NCI-H1105 treated with DMSO at 0.1 percent for 48 hours (cell line): ENCODE results near the gene MMP15.
"Not testable (repeated sequence)": the region's sequence is repeated elsewhere in the genome, so short reads cannot be mapped to it uniquely, and the experiment has no call there.

ENCODE experiments used
- DNase-seq: peaks from one replicate; lab custom pipeline; 2025; lab: John Stamatoyannopoulos, UW

Gene MMP15

DNA sequence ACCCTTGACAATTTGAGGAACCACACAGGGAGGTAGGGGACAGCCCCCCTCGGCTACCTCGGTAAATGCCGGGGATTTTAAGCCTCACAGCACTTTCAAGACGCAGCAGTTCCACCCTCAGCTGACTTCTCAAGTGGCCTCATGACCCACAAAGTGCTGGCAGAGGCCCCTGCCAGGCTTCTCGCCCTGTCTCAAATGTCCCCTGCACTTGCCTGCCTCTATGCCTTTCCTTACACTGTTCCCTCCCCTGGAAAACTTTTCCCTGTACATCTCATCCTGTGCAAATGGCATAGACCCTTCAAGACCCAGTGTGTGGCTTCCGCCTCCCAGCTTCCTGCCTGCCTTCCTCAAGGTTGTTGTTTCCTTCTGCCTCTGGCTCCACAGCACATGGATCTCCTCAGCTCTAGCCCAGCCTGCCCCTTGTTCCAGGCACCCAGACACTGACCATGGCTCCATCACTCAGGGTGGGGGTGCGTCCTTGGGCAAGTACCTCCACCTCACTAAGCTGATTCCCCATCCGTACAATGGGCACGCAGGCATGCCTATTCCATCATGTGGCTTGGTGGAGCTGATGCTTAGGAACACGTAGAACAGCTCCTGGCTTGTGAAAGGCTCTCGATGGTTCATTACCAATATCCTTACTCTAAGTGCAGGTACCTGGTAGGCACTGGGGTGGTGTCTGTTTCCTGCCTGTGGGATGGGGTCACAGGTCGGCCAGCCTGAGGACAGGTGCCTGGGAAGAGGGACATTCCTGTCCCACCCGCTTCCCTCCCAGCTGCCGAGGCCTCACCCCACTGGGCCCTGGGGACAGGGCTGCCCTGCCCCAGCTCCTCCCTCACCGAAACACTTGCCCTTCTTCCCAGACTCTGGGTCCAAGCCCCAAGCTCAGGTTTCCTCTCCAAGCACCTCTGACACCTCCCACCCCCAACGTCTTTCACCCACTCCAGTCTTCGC is 24.0 kb downstream of the MMP15 start:
- no peak for DNase-seq

DNA sequence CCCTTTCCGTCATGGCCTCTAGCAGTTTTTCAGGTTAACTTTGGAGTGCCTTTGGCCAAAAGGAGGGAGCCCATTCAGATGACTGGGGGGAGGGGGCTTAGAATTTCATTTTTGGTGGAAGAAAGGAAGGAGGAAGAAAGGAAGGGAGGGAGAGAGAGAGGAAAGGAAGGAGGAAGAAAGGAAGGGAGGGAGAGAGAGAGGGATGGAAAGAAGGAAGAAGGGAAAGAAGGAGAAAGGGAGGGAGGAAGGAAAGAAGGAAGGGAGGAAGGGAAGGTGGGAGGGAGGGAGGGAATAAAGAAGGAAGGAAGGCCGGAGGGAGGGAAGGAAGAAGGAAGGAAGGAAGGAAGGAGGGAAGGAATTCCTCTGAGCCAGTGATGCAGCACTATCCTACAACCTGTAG is 25.7 kb downstream of the MMP15 start:
- no peak for DNase-seq

DNA sequence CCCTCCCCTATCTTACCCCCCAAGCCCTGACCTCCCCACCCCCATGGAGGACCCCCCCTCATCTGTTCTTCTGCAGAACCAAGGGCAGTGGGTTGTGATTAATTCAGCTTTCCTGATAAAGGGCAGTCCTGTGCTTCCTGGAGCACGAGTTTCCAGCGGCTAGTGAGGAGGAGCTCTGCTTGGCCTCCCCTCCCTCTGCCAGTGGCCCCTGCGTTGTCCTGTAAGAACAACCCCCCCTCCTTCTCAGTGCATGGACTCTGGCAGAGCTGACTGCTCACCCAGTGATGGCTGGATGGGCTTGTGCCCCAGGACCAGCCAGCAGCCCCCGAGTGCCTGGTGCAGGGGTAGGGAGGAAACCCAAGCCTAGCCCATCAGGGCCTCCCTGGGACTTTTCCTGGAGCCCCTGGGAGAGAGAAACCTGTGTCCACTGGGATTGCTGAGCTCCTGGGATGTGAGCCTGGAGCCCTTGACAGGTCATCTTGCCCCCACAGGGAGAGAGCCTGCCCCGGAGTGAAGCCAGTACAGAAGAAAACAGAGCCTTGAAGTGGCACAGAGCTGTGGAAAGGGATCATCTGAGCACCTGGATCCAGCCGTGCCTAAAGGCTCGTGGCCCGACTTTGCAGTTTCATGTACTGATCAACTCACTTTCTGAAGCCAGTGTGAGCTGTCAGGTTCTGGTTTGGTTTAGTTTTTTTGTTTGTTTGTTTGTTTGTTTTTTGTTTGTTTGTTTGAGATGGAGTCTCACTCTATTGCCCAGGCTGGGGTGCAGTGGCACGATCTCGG is 26.5 kb downstream of the MMP15 start:
- DNase-seq, result no peak

DNA sequence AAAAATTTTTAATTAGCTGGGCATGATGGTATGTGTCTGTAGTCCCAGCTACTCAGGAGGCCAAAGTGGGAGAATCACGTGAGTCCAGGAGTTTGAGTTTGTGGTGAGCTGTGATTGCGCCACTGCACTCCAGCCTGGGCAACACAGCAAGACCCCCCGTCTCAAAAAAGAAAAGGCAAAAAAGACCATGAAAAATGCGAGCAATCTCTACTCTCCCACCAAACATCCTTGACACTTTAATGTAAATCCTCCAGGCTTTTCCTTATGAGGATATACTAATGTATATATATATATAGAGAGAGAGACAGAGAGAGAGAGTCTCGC is 28.1 kb downstream of the MMP15 start:
- DNase-seq, result no peak

DNA sequence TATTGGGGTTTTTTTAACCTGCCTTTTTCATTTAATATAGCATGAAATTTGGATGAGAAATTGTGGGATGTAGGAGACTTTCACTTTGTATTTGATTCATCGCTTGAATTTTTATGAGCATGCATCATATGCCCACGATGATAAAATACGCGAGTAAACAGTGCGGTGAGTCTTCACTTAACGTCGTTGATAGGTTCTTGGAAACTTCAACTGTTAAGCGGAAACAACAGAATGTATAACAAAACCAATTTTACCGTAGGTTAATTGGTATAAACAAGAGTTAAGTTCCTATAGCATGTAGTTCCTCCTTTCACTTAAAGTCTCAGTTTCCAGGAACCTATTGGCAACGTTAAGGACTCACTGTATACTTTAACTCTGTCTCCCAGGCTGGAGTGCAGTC is 28.7 kb downstream of the MMP15 start:
- no peak for DNase-seq

DNA sequence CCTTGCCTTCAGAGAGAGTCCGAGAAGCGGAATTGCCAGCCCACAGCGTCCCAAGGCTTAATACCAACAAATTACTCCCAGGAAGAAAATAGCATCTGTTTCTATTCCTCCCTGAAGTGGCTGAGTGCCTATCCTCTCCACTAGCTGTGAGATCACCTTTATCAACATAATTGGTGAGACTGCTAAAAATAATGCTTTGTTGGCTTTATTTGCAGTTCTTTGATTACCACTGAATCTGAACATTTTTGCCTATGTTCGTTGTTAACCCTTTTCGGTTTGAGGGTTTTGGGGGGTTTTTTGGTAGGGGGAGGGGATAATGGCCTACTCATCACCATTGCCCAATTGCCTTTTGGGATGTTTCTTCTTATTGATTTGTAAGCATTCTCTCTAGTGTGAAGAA is 31.0 kb downstream of the MMP15 start:
- no peak for DNase-seq

DNA sequence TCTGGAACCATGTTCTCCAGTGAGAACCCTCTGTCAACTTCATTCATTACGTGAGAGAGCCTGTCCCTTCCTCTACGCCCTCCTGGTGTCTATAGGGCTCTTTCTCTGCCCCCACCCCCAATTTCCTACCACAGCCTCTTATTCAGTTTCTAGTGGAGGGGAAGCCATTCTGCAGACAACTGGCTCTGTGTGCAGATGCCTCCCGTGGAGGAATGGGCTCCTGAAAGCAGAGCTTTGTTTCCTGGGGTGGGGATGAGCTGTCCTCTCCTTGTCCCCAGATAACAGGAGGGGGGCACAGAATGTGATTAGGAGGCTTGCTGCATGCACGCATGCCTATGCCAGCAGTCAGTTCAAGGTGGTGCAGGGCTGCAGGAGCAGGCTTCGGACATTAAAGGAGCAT is 31.6 kb downstream of the MMP15 start:
- DNase-seq, result no peak

DNA sequence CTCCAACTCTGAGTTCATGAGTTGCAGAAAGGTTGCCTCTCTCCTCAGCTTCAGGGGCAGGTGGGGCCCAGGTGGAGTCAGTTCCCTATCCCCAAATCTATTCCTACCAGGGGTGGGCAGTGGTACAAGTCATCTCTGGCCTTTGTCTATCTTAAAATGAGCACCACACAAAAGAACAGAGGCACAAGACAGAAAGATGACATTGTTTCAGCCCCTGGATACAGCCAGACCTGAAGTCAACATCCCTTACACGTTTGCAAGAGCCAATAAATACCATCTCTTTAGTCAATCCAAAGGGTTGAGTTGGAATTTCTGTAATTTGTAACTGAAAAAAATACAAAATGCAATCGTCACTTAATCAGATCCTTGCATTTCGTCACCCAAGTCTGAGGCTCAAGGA is 32.2 kb downstream of the MMP15 start:
- no peak for DNase-seq

DNA sequence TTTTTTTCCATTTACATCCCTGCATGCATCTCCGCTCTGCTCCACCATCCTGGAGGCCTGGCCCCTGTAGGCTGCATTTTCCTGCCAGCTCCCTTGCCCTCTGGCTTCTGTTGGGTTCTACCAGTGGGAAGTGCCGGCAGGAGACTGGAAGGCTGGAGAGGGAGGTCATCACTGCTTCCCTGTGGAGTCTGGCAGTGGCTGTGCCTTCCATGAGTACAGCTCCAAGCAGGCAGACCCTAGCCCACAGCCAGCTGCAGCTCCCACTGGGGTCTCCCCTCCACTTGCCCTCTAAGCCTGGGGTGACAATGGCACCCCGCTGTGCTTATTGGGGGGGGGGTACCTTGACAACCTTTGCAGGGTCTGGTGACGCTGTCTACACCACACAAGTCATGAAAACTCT is 37.3 kb downstream of the MMP15 start:
- no peak for DNase-seq

DNA sequence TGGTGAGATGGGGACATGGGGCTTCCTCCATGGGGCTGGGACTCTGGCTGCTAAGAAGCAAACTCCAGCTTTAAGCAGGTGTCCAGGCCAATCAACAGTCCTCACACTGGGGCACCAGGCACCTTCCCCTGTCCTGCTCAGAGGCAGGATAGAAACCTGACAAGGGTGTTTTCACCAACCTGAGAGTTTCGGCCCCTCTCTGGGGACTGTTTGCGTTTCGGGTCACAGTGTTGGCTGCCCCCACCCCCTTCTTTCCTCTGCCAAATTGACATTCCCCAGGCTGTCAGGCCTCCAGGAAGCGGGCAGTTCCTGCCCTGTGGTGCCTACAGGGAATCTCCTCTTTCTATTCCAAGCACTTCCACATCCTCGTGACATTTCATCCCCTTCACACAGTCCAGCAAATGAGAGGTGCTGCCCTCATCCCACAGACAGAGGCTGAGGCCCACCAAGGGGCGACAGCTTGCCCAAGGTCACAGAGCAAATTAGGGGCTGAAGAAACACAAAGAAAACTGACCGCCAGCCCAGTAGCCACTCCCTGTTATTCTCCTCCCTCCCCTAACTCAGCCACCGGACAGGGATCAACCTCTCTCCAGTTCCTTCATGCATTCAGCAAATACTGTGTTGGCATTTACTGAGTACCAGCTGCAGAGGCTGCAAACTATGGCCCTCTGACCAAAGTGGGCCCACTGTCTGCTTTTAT is 38.0 kb downstream of the MMP15 start:
- no peak for DNase-seq

DNA sequence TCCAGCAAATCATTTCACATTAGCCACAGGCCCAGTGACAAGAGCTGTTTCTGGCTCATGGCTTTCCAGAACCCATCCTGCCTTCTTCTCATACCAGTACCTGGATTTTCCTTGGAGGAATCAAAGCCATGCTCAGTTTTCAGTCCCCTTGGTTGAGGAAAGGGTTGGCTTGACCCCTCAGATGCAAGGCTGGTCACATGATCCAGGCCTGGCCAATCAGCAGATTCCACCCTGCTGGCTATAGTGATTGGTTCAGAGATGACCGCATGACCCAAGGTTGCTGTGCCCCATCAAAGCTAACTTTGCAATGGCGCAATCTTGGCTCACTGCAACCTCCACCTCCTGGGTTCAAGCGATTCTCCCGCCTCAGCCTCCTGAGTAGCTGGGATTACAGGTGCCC is 45.0 kb downstream of the MMP15 start:
- DNase-seq, result no peak

DNA sequence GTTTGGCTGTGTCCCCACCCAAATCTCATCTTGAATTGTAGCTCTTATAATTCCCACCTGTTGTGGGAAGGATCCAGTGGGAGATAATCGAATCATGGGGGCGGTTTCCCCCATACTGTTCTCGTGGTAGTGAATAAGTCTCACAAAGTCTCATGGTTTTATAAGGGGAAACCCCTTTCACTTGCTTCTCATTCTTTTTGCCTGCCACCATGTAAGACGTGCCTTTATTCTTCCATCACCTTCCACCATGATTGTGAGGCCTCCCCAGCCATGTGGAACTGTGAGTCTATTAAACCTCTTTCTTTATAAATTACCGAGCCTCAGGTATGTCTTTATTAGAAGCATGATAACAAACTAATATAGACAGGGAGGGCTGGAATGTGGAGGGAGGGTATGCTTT is 46.6 kb downstream of the MMP15 start:
- not testable (repeated sequence) for DNase-seq

DNA sequence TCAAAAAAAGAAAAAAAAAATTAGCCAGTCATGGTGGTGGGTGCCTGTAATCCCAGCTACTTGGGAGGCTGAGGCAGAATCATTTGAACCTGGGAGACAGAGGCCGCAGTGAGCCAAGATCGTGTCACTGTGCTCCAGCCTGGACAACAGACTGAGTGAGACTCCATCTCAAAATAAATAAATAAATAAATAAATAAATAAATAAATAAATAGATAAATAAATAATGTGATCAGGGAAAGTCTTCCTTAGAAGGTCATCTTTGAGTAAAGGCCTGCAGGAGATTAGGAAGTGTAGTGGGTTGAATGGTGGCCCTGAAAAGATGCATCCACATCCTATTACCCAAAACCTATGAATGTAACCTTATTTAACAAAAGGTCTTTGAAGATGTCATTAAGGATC is 47.5 kb downstream of the MMP15 start:
- DNase-seq, result not testable (repeated sequence)

DNA sequence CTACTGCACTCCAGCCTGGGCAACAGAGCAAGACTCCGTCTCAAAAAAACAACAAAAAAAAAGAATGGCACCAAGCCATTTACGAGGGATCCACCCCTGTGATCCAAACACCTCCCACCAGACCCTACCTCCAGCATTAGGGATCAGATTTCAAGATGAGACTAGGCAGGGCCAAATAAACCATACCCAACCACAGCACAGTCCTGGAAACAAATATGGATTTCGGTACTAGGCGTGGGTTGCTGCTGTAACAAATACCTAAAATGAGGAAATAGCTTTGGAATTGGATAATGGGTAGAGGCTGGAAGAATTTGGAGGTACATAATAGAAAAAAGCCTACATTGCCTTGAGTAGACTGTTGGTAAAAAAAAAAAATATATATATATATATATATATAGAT is 49.1 kb downstream of the MMP15 start:
- no peak for DNase-seq

DNA sequence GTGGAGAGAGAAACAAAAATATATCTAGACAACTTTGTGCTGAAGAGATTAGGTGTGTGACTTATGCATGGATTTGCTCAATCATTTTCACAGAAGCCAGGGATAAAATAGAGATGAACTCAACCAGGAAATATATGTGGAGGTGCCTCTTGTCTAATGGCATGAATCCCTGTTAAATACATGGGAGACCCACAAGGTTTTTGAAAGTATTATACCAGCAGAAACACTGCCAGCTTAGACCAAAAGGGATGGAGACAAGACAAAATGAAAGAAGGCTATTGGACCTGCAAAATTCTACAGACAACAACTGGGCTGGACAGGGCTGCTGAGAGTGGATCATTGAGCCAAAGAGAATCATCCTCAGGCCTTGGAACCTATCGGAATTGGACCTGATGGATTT is 51.0 kb downstream of the MMP15 start:
- DNase-seq, result no peak

DNA sequence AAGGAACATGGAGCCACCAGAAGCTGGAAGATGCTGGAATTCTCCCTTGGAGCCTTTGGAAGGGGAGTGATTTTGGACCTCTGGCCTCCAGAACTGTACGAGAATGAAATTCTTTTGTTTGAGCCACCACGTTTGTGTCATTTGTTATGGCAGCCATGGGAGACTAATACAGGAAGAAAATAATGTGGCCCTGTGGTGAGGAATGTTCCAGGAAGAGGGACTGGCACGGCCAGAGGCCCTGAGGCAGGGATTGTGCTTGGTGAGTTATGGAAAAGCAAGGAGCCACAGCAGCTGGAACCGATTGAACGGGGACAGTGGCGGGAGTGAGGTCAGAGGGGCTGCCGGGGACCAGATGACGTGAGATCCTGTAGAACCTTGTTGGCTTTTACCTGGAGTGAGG is 52.2 kb downstream of the MMP15 start:
- no peak for DNase-seq

DNA sequence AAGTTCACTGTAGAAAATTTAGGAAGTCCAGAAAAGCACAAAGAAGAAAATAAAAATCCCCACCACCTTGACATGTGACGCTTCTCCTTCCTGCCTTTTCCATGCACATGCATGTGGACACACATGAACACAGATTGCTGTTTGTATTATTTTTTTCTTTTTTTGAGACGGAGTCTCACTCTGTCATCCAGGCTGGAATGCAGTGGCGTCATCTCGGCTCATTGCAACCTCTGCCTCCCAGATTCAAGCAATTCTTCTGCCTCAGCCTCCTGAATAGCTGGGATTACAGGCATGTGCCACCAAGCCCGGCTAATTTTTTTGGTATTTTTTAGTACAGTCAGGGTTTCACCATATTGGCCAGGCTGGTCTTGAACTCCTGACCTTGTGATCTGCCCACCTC is 55.1 kb downstream of the MMP15 start:
- not testable (repeated sequence) for DNase-seq

DNA sequence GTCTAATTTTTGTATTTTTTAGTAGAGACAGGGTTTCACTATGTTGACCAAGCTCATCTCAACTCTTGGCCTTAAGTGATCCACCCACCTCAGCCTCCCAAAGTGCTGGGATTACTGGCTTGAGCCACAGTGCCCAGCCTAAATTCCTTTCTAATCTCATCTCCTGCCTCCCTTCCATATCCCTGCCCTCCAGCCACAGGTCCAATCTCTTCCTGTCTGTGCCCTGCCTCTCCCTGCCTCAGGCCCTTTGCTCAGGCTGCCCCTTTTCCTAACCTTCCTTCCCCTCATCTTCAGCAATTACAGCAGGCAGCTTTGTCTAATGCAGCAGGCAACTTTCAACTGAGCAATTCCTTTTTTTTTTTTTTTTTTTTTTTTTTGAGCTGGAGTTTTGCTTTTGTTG is 56.8 kb downstream of the MMP15 start:
- no peak for DNase-seq

DNA sequence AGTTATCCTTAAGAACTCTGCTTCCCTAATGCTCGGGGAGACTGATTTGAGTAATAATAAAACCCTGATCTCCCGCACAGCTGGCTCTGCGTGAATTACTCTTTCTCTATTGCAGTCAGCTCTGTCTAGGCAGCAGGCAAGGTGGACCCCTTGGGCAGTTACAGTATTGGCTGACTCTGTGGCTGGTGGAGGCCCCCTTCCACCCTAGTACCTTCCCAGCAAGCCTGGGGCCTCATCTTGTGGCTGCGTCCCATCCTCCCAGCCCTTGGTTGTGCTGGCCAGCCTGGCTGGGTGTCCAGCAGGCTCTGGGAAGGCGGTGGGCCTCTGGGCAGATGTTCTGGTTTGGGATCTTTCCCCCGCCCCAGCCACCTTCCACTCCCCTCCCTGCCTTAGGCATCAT is 59.1 kb downstream of the MMP15 start:
- DNase-seq, result no peak

DNA sequence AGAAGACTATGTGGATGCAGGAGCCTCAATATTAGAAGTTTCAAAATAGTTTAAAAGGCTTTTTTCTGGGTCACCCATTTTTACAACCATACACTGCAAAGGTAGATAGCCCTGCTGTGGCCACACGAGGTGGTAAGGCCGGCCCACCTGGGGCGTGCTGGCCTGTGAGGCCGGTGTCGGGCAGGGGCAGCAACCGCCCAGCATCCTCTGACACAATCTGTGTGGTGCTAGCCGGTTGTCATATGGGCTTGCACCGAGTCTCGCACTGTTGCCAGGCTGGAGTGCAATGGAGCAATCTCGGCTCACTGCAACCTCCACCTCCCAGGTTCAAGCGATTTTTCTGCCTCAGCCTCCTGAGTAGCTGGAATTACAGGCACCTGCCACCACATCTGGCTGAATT is 59.6 kb downstream of the MMP15 start:
- DNase-seq, result no peak

DNA sequence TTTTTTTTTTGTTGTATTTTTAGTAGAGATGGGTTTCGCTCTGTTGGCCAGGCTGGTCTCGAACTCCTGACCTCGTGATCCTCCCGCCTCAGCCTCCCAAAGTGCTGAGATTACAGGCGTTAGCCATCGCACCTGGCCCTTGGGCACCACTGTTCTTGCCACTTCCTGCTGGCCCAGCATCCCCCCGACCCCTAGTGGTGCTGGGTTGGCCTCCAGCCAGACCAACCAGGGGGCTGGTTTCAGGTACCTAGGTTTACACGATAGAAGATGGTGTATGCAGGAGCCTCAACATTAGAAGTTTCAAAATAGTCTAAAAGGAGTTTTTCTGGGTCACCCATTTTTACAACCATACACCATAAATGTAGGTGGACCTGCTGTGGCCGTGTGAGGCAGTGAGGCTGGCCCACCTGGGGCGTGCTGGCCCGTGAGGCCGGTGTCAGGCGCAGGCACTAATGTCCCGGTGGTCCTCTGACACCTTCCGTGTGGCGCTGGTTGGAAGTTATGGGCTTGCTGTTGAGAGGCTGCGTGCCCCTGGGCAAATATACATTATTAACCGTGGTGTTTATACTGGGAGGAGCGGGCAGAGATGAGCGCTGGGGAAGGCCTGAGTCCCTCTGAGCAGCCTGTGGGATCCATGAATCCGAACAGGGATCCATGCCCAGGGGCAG is 60.2 kb downstream of the MMP15 start:
- DNase-seq, result no peak
